NCI-H524 treated with DMSO at 0.1 percent for 48 hours (cell line): ENCODE data around the gene RBCK1.
A peak's percentile ranks its signal among the peaks of the same experiment; 100 is the strongest.

ENCODE experiments used
- DNase-seq: peaks from one replicate; lab custom pipeline; 2025; lab: John Stamatoyannopoulos, UW

Gene RBCK1

GRCh38 chr20:418858-419365, 10.8 kb downstream of the RBCK1 start:
- no peak for DNase-seq

GRCh38 chr20:419556-420165, 11.6 kb downstream of the RBCK1 start:
- DNase-seq: no peak

GRCh38 chr20:420166-420620, 12.1 kb downstream of the RBCK1 start:
- DNase-seq: no peak

- DNase-seq: no peak
Observed at GRCh38 chr20:420721-421574, 12.8 kb downstream of the RBCK1 start.

GRCh38 chr20:421685-422250, 13.7 kb downstream of the RBCK1 start:
- no peak for DNase-seq

GRCh38 chr20:426566-426965, 18.5 kb downstream of the RBCK1 start:
- DNase-seq: no peak

GRCh38 chr20:427401-427800, 19.3 kb downstream of the RBCK1 start:
- DNase-seq: no peak

GRCh38 chr20:427849-428657, 20.0 kb downstream of the RBCK1 start:
- DNase-seq: no peak

- DNase-seq: no peak
Observed at GRCh38 chr20:428658-429200, 20.6 kb downstream of the RBCK1 start.

GRCh38 chr20:430091-430999, 22.2 kb downstream of the RBCK1 start:
- DNase-seq: no peak

GRCh38 chr20:431012-431904, 23.2 kb downstream of the RBCK1 start:
- DNase-seq: peak; percentile 23

GRCh38 chr20:432208-432607, 24.1 kb downstream of the RBCK1 start:
- no peak for DNase-seq

GRCh38 chr20:432677-433299, 24.7 kb downstream of the RBCK1 start:
- no peak for DNase-seq

GRCh38 chr20:433300-433975, 25.3 kb downstream of the RBCK1 start:
- DNase-seq: no peak

GRCh38 chr20:434221-434620, 26.1 kb downstream of the RBCK1 start:
- DNase-seq: no peak

- no peak for DNase-seq
Observed at GRCh38 chr20:434661-435419, 26.7 kb downstream of the RBCK1 start.

GRCh38 chr20:435558-435957, 27.5 kb downstream of the RBCK1 start:
- no peak for DNase-seq

- no peak for DNase-seq
Observed at GRCh38 chr20:436476-436875, 28.4 kb downstream of the RBCK1 start.
